EH (cell line): ENCODE results near the gene MX2.
"Not testable (repeated sequence)": the region's sequence is repeated elsewhere in the genome, so short reads cannot be mapped to it uniquely, and the experiment has no call there.

ENCODE experiments used
- DNase-seq: peaks from one replicate; pipeline ENCODE4 v3.0.0-alpha.2; 2015; ENCODE audit warnings: low read depth

Gene MX2

GRCh38 chr21:41361786-41362604 is at the start of gene MX2:
Gene MX2 (plus strand): TSS chr21:41362027. CDS start chr21:41376907, 14,880 bp downstream.
- DNase-seq = peak; percentile 89

DNA sequence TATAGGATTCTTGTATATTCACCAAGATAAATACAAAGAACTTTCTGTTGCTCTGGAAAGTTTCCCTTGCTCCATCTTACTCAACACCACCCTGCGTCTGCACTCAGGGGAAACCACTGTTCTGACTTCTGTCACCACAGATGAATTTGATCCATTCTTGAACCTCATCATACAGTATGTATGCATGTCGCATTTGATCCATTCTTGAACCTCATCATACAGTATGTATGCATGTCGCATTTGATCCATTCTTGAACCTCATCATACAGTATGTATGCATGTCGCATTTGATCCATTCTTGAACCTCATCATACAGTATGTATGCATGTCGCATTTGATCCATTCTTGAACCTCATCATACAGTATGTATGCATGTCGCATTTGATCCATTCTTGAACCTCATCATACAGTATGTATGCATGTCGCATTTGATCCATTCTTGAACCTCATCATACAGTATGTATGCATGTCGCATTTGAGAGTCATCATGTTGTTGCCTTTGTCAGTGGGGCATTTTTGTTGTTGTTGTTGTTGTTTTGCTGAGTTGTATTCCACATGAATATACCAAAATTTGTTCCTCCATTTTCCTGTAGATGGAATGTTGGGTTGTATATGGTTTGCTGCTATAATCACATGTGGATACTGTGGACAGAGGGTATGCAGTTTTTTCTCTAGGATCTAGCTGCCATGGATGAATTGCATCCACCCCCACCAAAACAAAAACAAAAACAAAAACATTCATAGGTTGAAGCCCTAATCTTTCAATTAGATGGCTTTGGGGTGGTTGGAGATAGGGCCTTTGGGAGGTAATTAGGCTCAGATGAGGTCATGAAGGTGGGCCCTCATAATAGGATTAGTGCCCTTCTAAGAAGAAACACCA is 48.3 kb upstream of the MX2 start:
- DNase-seq = not testable (repeated sequence)

- no peak for DNase-seq
These were observed 46.1 kb upstream of the MX2 start for GRCh38 chr21:41315726-41316125.

DNA sequence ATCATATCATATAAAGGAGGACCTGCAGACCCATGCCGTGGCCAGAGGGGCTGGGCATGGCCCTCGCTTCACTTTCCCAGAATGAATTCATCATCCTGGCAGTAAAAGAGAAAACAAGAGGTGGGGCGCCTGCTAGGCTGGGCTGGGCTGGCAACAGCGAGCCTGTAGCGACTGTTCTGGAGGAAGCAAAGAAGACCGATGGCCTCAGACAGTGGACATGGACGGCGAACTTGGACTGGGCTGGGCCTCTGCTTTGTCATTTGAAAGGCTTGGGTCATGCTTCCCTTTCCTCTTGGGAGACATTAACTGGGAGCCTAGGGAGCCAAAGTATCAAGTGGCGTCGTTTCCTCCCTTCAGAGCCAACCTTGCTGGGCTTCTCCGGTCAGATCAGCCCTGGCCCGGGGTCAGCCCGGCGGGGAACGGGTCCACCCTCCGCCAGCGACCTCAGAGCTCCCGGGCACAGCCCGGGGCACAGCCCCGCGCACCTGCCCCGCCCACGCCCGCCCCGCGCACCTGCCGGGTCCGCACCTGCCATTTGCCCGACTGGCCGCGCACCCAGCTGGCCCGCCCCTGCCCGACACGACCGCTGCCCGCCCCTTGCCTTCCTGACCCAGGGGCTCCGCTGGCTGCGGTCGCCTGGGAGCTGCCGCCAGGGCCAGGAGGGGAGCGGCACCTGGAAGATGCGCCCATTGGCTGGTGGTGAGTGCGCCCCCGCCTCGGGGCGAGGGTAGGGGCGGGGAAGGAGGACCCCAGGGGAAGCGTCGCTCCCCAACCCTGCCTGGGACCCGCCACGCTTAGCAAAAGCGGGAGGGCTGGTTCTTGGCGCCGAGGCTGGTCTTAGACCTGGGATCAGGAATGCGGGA is 45.4 kb upstream of the MX2 start, which contains the start of gene FAM3B:
TSS of gene FAM3B (plus strand) at position 602 of the 863 bp plus-strand sequence. CDS start at position 681, 79 bp downstream.
- DNase-seq = no peak

GRCh38 chr21:41317063-41317392 is 44.8 kb upstream of the MX2 start:
- DNase-seq = no peak

DNA sequence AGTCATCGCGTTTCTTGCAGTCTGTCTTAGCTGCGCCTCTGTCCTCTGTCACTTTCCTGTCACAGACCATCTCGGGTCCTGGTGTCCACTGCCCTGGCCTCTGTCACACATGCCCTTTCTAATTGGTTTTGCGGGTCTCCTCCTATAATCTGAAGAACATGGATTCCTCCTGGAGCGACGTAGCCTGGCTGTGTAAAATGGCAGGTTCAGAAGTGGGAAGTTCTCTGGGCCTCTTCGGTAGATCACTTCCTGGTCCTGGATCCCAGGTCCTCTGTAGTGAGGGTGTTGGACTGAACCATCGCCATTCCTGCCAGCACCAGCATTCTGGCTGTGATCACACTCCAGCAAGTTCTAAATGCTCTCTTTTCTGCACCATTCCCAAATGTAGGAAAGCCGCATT is 44.4 kb upstream of the MX2 start:
- DNase-seq = no peak

DNA sequence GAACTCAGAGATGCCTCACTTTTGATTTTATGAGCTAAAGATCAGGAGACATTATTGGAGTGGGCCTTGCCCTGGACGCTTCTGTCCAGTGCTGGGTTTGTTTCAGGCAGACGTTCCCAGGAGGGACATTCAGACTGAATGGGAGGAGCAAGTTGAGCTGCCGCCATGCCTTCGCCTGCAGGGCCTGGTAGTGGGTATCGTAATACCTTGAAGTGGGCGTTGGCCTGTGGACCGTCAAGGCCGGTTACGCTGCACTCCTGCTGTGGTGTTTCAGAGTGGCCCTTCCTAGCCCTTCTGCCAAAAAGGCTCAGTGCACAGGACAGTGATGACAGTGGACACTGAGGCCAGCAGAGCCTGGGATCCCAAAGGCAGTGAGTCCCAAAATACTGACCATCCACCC is 43.6 kb upstream of the MX2 start:
- no peak for DNase-seq

DNA sequence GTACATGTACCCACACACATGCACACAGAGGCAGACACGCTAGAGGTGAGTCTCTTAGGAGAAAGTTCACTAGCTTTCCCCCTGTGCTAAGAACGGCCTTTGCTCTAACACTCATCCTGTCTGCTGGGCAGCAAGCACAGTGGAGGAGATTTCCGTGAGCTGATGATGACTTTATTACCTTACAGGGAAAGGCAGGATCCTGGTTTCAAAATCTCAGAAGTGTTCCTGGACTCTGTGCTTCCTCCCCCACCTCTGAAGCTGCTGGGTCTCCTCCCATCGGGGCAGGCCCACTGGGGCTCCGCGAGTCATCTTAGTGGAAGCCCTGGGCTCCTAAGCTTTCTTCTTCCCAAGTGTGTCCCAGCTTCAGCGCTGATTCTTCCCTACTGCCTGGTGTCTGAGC is 42.6 kb upstream of the MX2 start:
- no peak for DNase-seq

- no peak for DNase-seq
These were observed 40.5 kb upstream of the MX2 start for GRCh38 chr21:41321211-41321907.

DNA sequence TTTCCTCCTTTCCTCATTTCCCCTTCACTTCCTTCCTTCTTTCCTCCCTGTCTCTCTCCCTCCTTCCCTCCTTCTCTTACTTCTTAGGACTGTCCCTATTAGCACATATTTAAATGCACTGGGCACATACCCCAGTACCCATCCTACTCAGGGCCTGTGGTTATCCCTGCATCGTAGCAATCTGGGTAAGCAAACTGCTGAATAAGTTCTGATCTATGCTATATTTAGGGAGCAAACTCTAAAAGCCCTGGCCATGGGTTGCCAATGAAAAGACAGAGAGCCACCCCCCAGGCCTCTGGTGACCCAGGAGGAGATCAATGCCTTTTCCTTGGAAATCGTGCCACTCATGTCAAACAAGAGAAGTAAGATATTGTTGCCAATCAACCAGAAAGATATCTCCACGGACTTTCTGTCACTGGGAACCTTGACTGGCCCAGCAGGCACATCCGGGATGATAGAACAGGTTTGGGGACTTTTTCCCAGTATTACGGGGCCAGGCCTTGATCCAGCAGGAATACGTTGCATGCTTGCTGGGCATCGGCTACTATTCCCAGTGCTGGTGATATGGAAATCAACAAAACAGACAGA is 39.8 kb upstream of the MX2 start:
- DNase-seq = no peak

GRCh38 chr21:41322496-41323382 is 39.1 kb upstream of the MX2 start:
- DNase-seq = no peak

- no peak for DNase-seq
These were observed 36.5 kb upstream of the MX2 start for GRCh38 chr21:41325138-41325912.

- no peak for DNase-seq
These were observed 35.3 kb upstream of the MX2 start for GRCh38 chr21:41326414-41327080.

- no peak for DNase-seq
These were observed 34.1 kb upstream of the MX2 start for GRCh38 chr21:41327753-41328152.

GRCh38 chr21:41328660-41329607 is 32.9 kb upstream of the MX2 start:
- peak; percentile 3 for DNase-seq

DNA sequence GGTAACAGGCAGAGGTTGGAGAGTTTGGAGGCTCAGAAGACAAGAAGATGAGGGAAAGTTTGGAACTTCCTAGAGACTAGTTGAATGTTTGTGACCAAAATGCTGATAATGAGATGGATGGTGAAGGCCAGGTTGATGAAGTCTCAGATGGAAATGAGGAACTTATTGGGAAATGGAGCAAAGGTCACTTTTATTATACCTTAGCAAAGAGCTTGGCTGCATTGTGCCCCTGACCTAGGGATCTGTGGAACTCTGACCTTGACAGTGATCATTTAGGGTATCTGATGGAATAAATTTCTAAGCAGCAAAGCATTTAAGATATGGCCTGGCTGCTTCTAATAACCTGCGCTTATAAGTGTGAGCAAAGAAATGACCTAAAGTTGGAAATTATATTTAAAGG is 28.1 kb upstream of the MX2 start:
- no peak for DNase-seq

GRCh38 chr21:41337515-41337914 is 24.3 kb upstream of the MX2 start:
- DNase-seq = no peak

- no peak for DNase-seq
These were observed 23.4 kb upstream of the MX2 start for GRCh38 chr21:41338455-41338854.
